Thoracic aorta (tissue), 2 donors: ENCODE measurements around the gene TGIF2. TPM values are rescaled to one million over a fixed set of nuclear protein-coding genes. Genes with fewer than 3 reads are reported as not detected.

ENCODE experiments used
- ATAC-seq: fragments of 150-250 bp; one replicate; pipeline ENCODE4 v1.8.0; 2017; ENCODE audit warnings: low read depth; ENCODE audit not compliant: insufficient number of reproducible peaks, low FRiP score
- DNase-seq: peaks from one replicate; pipeline ENCODE4 v3.0.0-alpha.2; 2020; ENCODE audit warnings: low spot score
- H3K27ac ChIP-seq, 2 donors: fragments of 200-600 bp; sonication (generic); 1 replicate in 1 of 2; 2 replicates in 1 of 2; pipeline ENCODE4 v1.5.1; 2016; ENCODE audit warnings: mild to moderate bottlenecking in 2 of 2, moderate library complexity in 2 of 2
- H3K27me3 ChIP-seq: fragments of 200-600 bp; sonication (generic); replicated peaks from 2 replicates; pipeline ENCODE4 v1.6.0; 2016; ENCODE audit warnings: mild to moderate bottlenecking; ENCODE audit not compliant: insufficient read depth
- H3K36me3 ChIP-seq: fragments of 200-600 bp; sonication (generic); one replicate; pipeline ENCODE4 v1.5.1; 2016
- H3K4me1 ChIP-seq, 2 donors: fragments of 200-600 bp; sonication (generic); 1 replicate in 1 of 2; 2 replicates in 1 of 2; pipeline versions ENCODE4 v1.5.1 to v1.6.0; 2016; ENCODE audit warnings: low read depth in 2 of 2, mild to moderate bottlenecking in 1 of 2; ENCODE audit not compliant: control insufficient read depth in 1 of 2
- H3K4me3 ChIP-seq: fragments of 200-600 bp; sonication (generic); 2 replicates; pipeline ENCODE4 v1.5.1; 2016; ENCODE audit warnings: mild to moderate bottlenecking
- H3K9me3 ChIP-seq: fragments of 200-600 bp; sonication (generic); 2 replicates; pipeline ENCODE4 v1.5.1; 2016
- total RNA-seq, 2 donors: library from RNA; depleted of rRNA; stranded (reverse); fragments of >200 nt; gene quantifications; one replicate each; pipeline versions ENCODE4 v1.1.0 to v1.2.3, GENCODE V29; 2016
- TF ChIP-seq, protein P1 (sequence below): fragments of 200-600 bp; sonication (generic); IDR thresholded peaks from one replicate; pipeline ENCODE4 v1.5.1; 2019; ENCODE audit warnings: antibody characterized with exemption

Gene TGIF2
- total RNA-seq, 2 donors from 2014 or later = 13.4 to 14.2 TPM

DNA sequence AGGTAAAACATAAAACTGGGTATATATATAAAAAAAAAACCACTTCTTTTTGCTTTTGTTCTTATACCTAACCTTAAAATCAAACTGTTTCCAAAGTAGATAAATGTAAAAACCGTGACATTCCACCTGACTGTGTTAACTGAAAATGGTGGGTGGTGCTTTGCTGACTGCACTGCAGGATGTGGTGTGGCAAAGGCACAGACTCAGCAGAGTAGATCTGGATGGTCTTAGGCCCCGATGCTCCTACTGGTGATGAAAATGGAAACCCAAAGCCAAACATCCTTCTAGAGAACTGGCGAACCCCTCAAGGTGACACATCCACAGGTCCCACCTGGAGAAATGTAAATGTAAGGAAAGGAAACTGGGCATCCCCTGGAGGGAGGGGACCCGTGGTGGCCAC lies 8.9 kb downstream of the TGIF2 start:
- H3K4me1 ChIP-seq = no peaks in the 10 kb centered on the region
- ATAC-seq (no peak), DNase-seq (no peak)
- no peaks in the 10 kb centered on the region for H3K9me3 ChIP-seq
- TF ChIP-seq, protein P1, sequence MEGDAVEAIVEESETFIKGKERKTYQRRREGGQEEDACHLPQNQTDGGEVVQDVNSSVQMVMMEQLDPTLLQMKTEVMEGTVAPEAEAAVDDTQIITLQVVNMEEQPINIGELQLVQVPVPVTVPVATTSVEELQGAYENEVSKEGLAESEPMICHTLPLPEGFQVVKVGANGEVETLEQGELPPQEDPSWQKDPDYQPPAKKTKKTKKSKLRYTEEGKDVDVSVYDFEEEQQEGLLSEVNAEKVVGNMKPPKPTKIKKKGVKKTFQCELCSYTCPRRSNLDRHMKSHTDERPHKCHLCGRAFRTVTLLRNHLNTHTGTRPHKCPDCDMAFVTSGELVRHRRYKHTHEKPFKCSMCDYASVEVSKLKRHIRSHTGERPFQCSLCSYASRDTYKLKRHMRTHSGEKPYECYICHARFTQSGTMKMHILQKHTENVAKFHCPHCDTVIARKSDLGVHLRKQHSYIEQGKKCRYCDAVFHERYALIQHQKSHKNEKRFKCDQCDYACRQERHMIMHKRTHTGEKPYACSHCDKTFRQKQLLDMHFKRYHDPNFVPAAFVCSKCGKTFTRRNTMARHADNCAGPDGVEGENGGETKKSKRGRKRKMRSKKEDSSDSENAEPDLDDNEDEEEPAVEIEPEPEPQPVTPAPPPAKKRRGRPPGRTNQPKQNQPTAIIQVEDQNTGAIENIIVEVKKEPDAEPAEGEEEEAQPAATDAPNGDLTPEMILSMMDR = no peak
- H3K36me3 ChIP-seq = peaks cover 16% of the 10 kb centered on the region
- H3K27me3 ChIP-seq = no peaks in the 10 kb centered on the region
- H3K4me3 ChIP-seq = no peak overlapping the region
- no peak overlapping the region for H3K27ac ChIP-seq

DNA sequence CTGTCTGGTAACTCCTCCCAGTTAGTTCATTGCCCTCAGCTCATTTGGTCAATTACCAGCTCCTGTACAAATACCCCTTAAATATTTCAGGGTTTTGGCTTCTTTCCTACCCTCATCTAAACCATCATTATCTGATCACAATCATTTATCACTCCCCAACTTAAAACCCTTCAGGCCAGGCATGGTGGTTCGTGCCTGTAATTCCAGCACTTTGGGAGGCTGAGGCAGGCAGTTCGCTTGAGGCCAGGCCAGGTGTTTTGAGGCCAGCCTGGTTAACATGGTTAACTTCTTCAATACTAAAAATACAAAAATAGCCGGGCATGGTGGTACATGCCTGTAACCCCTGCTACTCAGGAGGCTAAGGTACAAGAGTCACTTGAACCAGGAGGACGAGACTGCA lies 9.4 kb downstream of the TGIF2 start:
- no peak for ATAC-seq
- Histone ChIP-seq H3K4me3 (no peak overlapping the region), H3K4me1 (no peaks in the 10 kb centered on the region), H3K36me3 (peaks cover 16% of the 10 kb centered on the region), H3K9me3 (no peaks in the 10 kb centered on the region), H3K27me3 (no peaks in the 10 kb centered on the region), H3K27ac (no peak overlapping the region)
- TF ChIP-seq, protein P1 = no peak
- no peak for DNase-seq

DNA sequence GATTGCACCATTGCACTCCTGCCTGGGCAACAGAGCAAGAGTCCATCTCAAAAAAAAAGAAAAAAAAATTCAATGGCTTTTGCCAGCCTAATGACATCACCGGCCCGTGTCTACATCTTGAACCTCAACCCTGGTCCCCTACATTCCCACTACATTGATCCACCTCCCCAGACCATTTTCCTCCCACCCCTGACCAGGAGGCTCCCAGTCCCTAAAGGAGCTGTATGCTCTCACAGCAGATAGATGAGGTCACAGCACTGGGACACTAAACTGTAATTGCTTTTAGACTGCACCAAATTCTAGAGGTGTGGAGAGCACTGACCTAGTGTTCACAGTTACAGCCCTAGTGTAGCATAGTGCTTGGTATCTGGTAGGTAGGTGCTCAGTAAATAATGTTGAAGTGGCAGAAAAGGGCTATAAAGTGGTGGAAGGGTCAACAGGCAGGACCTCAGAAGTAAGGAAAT lies 10.7 kb downstream of the TGIF2 start:
- Histone ChIP-seq H3K4me3 (no peak overlapping the region), H3K27ac (no peak overlapping the region), H3K4me1 (no peaks in the 10 kb centered on the region), H3K27me3 (no peaks in the 10 kb centered on the region), H3K9me3 (no peaks in the 10 kb centered on the region), H3K36me3 (peaks cover 14% of the 10 kb centered on the region)
- DNase-seq (no peak), ATAC-seq (no peak)
- TF ChIP-seq, protein P1 = no peak

DNA sequence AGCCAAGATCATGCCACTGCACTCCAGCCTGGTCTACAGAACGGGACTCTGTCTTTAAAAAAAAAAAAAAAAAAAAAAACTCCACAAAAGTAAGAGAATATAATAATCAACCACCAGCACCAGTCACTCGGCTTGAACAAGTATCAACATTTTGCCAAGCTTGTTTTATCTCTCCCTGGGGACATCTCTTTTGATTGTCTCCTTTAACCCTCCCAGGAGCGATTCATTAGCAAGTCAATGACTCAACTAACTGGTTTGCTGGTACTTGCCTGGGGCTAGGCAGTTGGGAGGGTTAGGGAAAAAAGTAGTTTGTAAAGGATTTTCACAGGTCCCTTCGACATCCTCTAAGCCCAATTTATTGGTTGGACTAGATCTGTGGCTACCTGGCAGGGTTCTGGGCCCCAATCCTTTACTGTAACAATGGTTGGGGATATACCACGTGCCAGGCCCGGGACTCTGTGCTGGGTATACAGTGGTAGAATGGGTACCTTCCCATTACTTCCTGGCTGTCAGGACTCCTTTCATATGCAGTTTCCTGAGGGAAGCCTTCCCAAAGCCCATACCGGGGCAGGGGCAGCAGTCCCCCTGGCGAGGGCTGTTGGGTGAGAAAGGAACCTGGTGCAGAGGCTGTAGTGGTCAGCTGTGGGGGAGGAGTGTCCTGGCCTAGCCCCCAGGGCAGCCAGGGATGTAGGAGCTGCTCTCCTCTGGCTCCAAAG lies 12.2 kb downstream of the TGIF2 start:
- H3K9me3 ChIP-seq = no peaks in the 10 kb centered on the region
- DNase-seq = no peak
- TF ChIP-seq, protein P1 = no peak
- peaks cover 6% of the 10 kb centered on the region for H3K36me3 ChIP-seq
- H3K27me3 ChIP-seq = no peaks in the 10 kb centered on the region
- no peaks in the 10 kb centered on the region for H3K4me1 ChIP-seq
- no peak overlapping the region for H3K27ac ChIP-seq
- no peak for ATAC-seq
- no peak overlapping the region for H3K4me3 ChIP-seq

DNA sequence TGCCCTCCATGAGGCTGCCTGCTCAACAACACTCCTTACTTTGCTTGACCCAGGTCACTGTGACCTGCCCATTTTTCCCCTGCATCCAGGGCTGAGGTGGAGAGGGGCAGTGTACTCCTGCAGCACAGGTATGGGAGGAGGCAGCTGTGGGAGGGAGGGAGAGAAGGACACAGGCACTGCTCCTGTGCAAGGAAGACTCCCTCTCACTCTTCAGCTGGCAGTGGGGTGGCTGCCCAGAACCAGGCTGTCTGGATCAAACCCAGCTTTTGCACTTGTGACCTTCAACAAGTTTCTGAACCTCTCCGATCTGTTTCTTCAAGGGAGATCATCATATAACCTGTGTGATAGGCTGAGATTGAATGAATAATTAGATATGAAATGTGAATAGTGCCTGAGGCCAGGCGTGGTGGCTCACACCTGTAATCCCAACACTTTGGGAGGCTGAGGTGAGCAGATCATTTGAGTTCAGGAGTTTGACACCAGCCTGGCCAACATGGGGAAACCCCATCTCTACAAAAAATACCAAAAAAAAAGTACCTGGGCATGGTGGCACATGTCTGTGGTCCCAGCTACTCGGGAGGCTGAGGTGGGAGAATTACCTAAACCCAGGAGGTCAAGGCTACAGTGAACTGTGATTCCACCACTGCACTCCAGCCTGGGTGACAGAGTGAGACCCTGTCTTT lies 14.1 kb downstream of the TGIF2 start:
- no peak for ATAC-seq

More for the DNA sequence above, 14.1 kb downstream of the TGIF2 start:
- no peaks in the 10 kb centered on the region for H3K27me3 ChIP-seq
- H3K36me3 ChIP-seq = peaks cover 3% of the 10 kb centered on the region
- no peak overlapping the region for H3K4me3 ChIP-seq
- no peak for DNase-seq
- TF ChIP-seq, protein P1 = no peak
- no peak overlapping the region for H3K27ac ChIP-seq
- H3K9me3 ChIP-seq = no peaks in the 10 kb centered on the region
- no peaks in the 10 kb centered on the region for H3K4me1 ChIP-seq
